Osteocyte (in vitro differentiated cells): ENCODE results near the gene PAPSS2. TPM values are rescaled to one million over a fixed set of nuclear protein-coding genes. Genes with fewer than 3 reads are reported as not detected.

ENCODE experiments used
- DNase-seq: peaks from one replicate; pipeline ENCODE4 v3.0.0; 2021; ENCODE audit warnings: mixed read lengths; ENCODE audit not compliant: unreplicated experiment; ENCODE audit errors: extremely low spot score
- H3K27ac Mint-ChIP-seq: one replicate; pipeline ENCODE4 v1.8.0; 2021; ENCODE audit warnings: mild to moderate bottlenecking, mixed read lengths; ENCODE audit not compliant: unreplicated experiment
- H3K27me3 Mint-ChIP-seq: one replicate; pipeline ENCODE4 v1.8.0; 2021; ENCODE audit warnings: mixed read lengths; ENCODE audit not compliant: unreplicated experiment
- H3K36me3 Mint-ChIP-seq: one replicate; pipeline ENCODE4 v1.8.0; 2021; ENCODE audit warnings: mixed read lengths; ENCODE audit not compliant: unreplicated experiment
- H3K4me1 Mint-ChIP-seq: one replicate; pipeline ENCODE4 v1.8.0; 2021; ENCODE audit warnings: mixed read lengths; ENCODE audit not compliant: unreplicated experiment
- H3K4me3 Mint-ChIP-seq: one replicate; pipeline ENCODE4 v1.8.0; 2021; ENCODE audit warnings: mild to moderate bottlenecking, moderate library complexity, mixed read lengths; ENCODE audit not compliant: unreplicated experiment
- H3K9me3 Mint-ChIP-seq: one replicate; pipeline ENCODE4 v1.8.0; 2021; ENCODE audit warnings: mixed read lengths; ENCODE audit not compliant: unreplicated experiment
- total RNA-seq: library from RNA; stranded (reverse); gene quantifications from 2 replicates; pipeline ENCODE4 v1.2.1, GENCODE V29; 2021
- TF ChIP-seq, protein P1 (sequence below): fragments of 200-600 bp; sonication (generic); IDR thresholded peaks from 2 replicates; pipeline ENCODE4 v1.5.0; 2021; ENCODE audit warnings: antibody characterized with exemption, mild to moderate bottlenecking, moderate library complexity

Gene PAPSS2
- total RNA-seq, 1 donor from 2014 or later = 18.5 TPM

DNA sequence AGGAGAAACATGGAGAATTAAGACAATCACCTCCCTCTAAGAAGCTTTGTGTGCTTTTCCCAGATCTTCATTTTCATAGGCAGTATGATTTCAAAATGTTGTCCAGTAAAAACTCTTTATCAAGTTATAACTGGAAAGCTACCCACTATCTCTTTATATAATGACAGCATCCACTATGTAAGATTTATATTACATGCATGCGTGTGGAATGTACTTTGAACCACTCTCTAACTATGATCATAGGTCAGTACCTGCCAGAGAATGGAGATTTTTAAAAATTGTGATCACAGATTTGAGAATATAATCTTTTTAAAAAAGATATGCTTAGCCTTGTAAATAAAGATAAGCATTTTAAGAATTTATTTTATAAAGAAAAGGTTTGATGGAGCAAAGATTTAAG lies 17.9 kb downstream of the PAPSS2 start:
- TF ChIP-seq, protein P1, sequence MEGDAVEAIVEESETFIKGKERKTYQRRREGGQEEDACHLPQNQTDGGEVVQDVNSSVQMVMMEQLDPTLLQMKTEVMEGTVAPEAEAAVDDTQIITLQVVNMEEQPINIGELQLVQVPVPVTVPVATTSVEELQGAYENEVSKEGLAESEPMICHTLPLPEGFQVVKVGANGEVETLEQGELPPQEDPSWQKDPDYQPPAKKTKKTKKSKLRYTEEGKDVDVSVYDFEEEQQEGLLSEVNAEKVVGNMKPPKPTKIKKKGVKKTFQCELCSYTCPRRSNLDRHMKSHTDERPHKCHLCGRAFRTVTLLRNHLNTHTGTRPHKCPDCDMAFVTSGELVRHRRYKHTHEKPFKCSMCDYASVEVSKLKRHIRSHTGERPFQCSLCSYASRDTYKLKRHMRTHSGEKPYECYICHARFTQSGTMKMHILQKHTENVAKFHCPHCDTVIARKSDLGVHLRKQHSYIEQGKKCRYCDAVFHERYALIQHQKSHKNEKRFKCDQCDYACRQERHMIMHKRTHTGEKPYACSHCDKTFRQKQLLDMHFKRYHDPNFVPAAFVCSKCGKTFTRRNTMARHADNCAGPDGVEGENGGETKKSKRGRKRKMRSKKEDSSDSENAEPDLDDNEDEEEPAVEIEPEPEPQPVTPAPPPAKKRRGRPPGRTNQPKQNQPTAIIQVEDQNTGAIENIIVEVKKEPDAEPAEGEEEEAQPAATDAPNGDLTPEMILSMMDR = no peak
- peaks cover 13% of the 10 kb centered on the region for H3K4me1 Mint-ChIP-seq
- no peaks in the 10 kb centered on the region for H3K9me3 Mint-ChIP-seq
- no peak overlapping the region for H3K27ac Mint-ChIP-seq
- no peak for DNase-seq
- H3K27me3 Mint-ChIP-seq = no peaks in the 10 kb centered on the region
- H3K4me3 Mint-ChIP-seq = no peak overlapping the region
- no peaks in the 10 kb centered on the region for H3K36me3 Mint-ChIP-seq

DNA sequence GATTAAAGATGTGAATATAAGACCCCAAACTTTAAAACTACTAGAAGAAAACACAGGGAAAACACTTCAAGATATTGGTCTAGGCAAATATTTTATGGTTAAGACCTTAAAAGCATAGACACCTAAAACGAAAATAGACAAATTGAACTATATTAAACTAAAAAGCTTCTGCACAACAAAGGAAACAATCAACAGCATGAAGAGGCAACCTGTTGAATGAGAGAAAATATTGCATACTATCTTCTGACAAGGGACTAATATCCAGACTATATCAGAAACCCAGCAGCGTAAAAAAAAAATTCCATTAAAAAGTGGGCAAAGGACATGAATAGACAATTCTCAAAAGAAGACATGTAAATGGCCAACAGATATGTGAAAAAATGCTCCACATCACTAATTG lies 18.6 kb downstream of the PAPSS2 start:
- Mint-ChIP-seq H3K27ac (no peak overlapping the region), H3K27me3 (no peaks in the 10 kb centered on the region), H3K36me3 (no peaks in the 10 kb centered on the region), H3K9me3 (no peaks in the 10 kb centered on the region), H3K4me1 (peaks cover 13% of the 10 kb centered on the region), H3K4me3 (no peak overlapping the region)
- DNase-seq = no peak
- TF ChIP-seq, protein P1 = no peak

DNA sequence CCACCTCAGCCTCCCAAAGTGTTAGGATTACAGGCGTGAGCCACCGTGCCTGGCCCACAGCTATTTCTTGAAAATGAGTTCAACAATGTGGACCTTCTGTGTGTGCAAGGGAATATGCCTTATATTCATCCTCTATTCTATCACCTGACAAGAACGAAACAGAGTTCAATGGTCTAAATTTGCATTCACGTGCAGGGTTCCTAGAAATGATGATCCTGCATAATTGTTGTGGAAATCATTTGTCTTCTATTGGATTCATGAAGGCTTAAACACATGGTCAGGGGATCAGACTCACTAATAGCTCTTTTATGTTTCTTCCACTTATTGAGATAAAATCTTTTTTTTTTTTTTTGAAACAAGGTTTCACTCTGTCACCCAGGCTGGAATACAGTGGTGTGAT lies 23.7 kb downstream of the PAPSS2 start:
- Mint-ChIP-seq H3K4me1 (no peaks in the 10 kb centered on the region), H3K27me3 (no peaks in the 10 kb centered on the region), H3K27ac (no peak overlapping the region), H3K36me3 (no peaks in the 10 kb centered on the region), H3K4me3 (no peak overlapping the region), H3K9me3 (no peaks in the 10 kb centered on the region)
- no peak for DNase-seq
- TF ChIP-seq, protein P1 = no peak

DNA sequence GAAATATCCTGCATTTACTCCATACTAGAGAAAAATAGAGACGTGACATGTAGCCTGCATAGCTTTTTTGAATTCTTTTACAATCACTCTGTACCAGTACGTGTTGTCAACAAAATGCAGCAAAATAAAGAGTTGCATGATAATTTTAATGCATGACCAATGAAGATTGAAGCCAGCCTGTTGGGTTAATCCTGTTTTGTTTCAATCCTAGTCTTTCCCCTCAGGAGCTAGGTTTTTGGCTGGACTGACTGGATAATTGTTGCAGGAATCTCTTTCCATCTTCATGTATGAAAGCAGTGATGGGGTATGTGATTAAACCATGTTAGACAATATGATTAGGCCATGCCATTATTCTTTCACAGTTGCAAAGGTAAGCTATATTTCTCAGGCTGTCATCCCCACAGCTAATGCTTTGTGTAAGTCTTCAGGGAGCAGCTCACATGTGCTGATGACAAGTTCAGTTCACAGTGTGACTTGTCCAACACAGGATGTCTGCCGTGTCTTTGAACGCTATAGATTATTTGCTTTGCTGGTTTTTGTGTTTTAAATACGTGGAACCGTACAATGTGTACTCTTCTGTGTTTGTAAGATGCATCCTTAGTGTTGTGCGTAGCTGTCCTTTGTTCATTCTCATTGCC lies 24.4 kb downstream of the PAPSS2 start:
- Mint-ChIP-seq H3K4me3 (no peak overlapping the region), H3K27me3 (no peaks in the 10 kb centered on the region), H3K27ac (no peak overlapping the region), H3K4me1 (no peaks in the 10 kb centered on the region), H3K36me3 (no peaks in the 10 kb centered on the region), H3K9me3 (no peaks in the 10 kb centered on the region)
- DNase-seq = no peak
- TF ChIP-seq, protein P1 = no peak

DNA sequence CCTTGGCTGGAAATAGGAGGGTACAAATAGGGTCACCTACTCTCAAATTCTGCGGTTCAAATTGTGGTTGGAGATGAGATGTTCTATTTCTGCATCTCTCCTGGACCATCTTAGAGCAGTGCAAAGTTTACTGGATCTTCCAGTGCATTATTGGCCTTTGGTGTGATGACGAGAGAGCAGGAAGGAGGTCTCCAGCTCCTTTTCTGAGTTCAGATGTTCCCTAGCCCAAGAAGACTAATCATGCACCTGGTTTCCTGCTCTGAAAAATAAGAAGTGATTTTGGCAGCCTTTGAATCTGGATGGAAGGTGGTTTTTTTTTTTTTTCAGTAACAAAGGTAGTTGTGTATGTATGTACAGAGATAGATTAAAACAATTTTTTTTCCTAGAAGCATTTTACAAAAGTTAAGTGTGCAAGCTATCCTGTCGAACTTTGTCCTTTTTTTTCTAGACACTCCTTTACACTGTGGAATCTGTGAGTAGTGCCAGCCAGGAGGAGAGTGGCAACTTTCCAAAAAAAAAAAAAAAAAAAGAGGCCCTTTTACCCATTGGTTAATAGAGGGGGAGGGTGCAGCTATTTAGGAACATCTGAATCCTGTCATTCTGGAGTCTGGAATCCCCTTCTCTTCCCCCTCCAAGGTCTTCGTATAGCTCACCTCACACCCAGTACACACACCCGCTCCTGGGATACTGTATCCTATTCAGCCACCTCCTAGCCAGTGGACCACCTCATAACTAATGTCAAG lies 26.3 kb downstream of the PAPSS2 start:
- DNase-seq = no peak
- Mint-ChIP-seq H3K27me3 (no peaks in the 10 kb centered on the region), H3K9me3 (no peaks in the 10 kb centered on the region), H3K36me3 (no peaks in the 10 kb centered on the region), H3K27ac (no peak overlapping the region), H3K4me1 (no peaks in the 10 kb centered on the region), H3K4me3 (no peak overlapping the region)
- TF ChIP-seq, protein P1 = no peak
